Testis (tissue), 3 donors: ENCODE results near the gene BHLHE40. TPM values are rescaled to one million over a fixed set of nuclear protein-coding genes. Genes with fewer than 3 reads are reported as not detected.
"Not testable (repeated sequence)": the region's sequence is repeated elsewhere in the genome, so short reads cannot be mapped to it uniquely, and the experiment has no call there.

Experiments
- DNase-seq: peaks from one replicate; pipeline ENCODE4 v3.0.0-alpha.2; 2019
- H3K27ac ChIP-seq, 2 donors: fragments of 200-600 bp; sonication (generic); one replicate each; pipeline ENCODE4 v1.5.1; 2019
- H3K27me3 ChIP-seq: fragments of 200-600 bp; sonication (generic); one replicate; pipeline ENCODE4 v1.5.1; 2019
- H3K36me3 ChIP-seq: fragments of 200-600 bp; sonication (generic); one replicate; pipeline ENCODE4 v1.5.1; 2017; ENCODE audit warnings: low read depth; ENCODE audit errors: missing control alignments
- H3K4me1 ChIP-seq: fragments of 200-600 bp; sonication (generic); one replicate; pipeline ENCODE4 v1.5.1; 2019
- H3K4me3 ChIP-seq, 2 donors: fragments of 200-600 bp; sonication (generic); one replicate each; pipeline ENCODE4 v1.5.1; 2017 to 2019
- H3K9me3 ChIP-seq: fragments of 200-600 bp; sonication (generic); one replicate; pipeline ENCODE4 v1.5.1; 2017
- CTCF ChIP-seq, 3 experiments: fragments of 450-650 bp in 2 of 3; fragments of 200-600 bp in 1 of 3; sonication (generic) in 1 of 3; IDR thresholded peaks; one replicate each; pipeline ENCODE4 v1.5.1; 2016 to 2019; ENCODE audit warnings: antibody characterized with exemption in 3 of 3, mild to moderate bottlenecking in 2 of 3, moderate library complexity in 1 of 3
- POLR2A ChIP-seq: fragments of 450-650 bp; IDR thresholded peaks from one replicate; pipeline ENCODE4 v1.6.1; 2017; ENCODE audit warnings: antibody characterized with exemption, mild to moderate bottlenecking, moderate library complexity
- WGBS, 2 donors: methylation state at CpG; one replicate each; pipeline ENCODE4 v1.1.5; 2018; 5-methylcytosine and 5-hydroxymethylcytosine counted together
- intact Hi-C: fragments of 100-400 bp; cut with DNase I; formaldehyde crosslinking; loops from one replicate; pipeline ENCODE4 v1.15.1; 2023; ENCODE audit warnings: low total_unique reads
- polyA plus RNA-seq: library from polyadenylated mRNA; stranded (reverse); fragments of 350-450 nt; fragmentation: Illumina TruSeq; extraction: RNeasy Lipid Tissue Mini Kit (QIAGEN cat#74804); gene quantifications from one replicate; pipeline ENCODE4 v1.2.3, GENCODE V29; 2014; ENCODE audit warnings: low read depth, low replicate concordance; ENCODE audit not compliant: insufficient read depth
- total RNA-seq, 2 donors: library from RNA; depleted of rRNA; stranded (reverse); fragments of >200 nt; gene quantifications; one replicate each; pipeline ENCODE4 v1.2.3, GENCODE V29; 2016

Gene BHLHE40
- total and polyA plus RNA-seq, 3 donors from 2014 or later: 26.2 to 40.6 (median 28.7) TPM

GRCh38 chr3:4956738-4957137 is 22.5 kb upstream of the BHLHE40 start:
- TF ChIP-seq POLR2A: no peak
- TF ChIP-seq CTCF (IDR thresholded peaks at IDR 0.05): no peak
- H3K4me1 ChIP-seq: no peaks in the 10 kb centered on the region
- no peak overlapping the region for H3K27ac ChIP-seq
- intact Hi-C loops: no loop called here
- 84 to 86% methylated on average over 2 of the region's 2 CpGs for WGBS, 2 donors
- H3K36me3 ChIP-seq: no peaks in the 10 kb centered on the region
- no peak overlapping the region for H3K4me3 ChIP-seq
- H3K27me3 ChIP-seq: no peaks in the 10 kb centered on the region
- no peaks in the 10 kb centered on the region for H3K9me3 ChIP-seq
- DNase-seq: no peak

- H3K27me3 ChIP-seq: no peaks in the 10 kb centered on the region
- TF ChIP-seq CTCF (IDR thresholded peaks at IDR 0.05): no peak
- no peak for TF ChIP-seq POLR2A
- no peaks in the 10 kb centered on the region for H3K9me3 ChIP-seq
- no peaks in the 10 kb centered on the region for H3K36me3 ChIP-seq
- H3K4me3 ChIP-seq: no peak overlapping the region
- no peak overlapping the region for H3K27ac ChIP-seq
- intact Hi-C loops: no loop called here
- 82 to 89% methylated on average over 3 of the region's 3 CpGs for WGBS, 2 donors
- H3K4me1 ChIP-seq: no peaks in the 10 kb centered on the region
- DNase-seq: no peak
These were observed 21.3 kb upstream of the BHLHE40 start for GRCh38 chr3:4957978-4958377.

GRCh38 chr3:4959180-4959579 is 20.1 kb upstream of the BHLHE40 start:
- H3K9me3 ChIP-seq: no peaks in the 10 kb centered on the region
- H3K4me1 ChIP-seq: no peaks in the 10 kb centered on the region
- 68 to 69% methylated on average over 4 of the region's 4 CpGs for WGBS, 2 donors
- no peak for DNase-seq
- intact Hi-C loops: no loop called here
- H3K36me3 ChIP-seq: no peaks in the 10 kb centered on the region
- no peaks in the 10 kb centered on the region for H3K27me3 ChIP-seq
- H3K4me3 ChIP-seq: no peak overlapping the region
- TF ChIP-seq CTCF (IDR thresholded peaks at IDR 0.05) (no peak), POLR2A (no peak)
- no peak overlapping the region for H3K27ac ChIP-seq

- H3K4me3 ChIP-seq, H3K9me3 ChIP-seq, H3K27ac ChIP-seq, H3K36me3 ChIP-seq, H3K27me3 ChIP-seq, DNase-seq, H3K4me1 ChIP-seq, intact Hi-C loops: not testable (repeated sequence)
- WGBS, 2 donors: 93 to 97% methylated on average over 2 of the region's 2 CpGs
These were observed 17.4 kb upstream of the BHLHE40 start for GRCh38 chr3:4961865-4962264.

- TF ChIP-seq POLR2A (no peak), CTCF (IDR thresholded peaks at IDR 0.05) (no peak)
- H3K4me3 ChIP-seq: no peak overlapping the region
- no peaks in the 10 kb centered on the region for H3K4me1 ChIP-seq
- no peaks in the 10 kb centered on the region for H3K27me3 ChIP-seq
- no peak for DNase-seq
- no peaks in the 10 kb centered on the region for H3K9me3 ChIP-seq
- intact Hi-C loops: no loop called here
- 91 to 97% methylated on average over 1 of the region's 1 CpG for WGBS, 2 donors
- no peaks in the 10 kb centered on the region for H3K36me3 ChIP-seq
- no peak overlapping the region for H3K27ac ChIP-seq
These were observed 15.3 kb upstream of the BHLHE40 start for GRCh38 chr3:4963669-4964570.

- WGBS, 2 donors: 62 to 70% methylated on average over 3 to 5 of the region's 5 CpGs
- H3K36me3 ChIP-seq, H3K4me3 ChIP-seq, intact Hi-C loops, H3K9me3 ChIP-seq, H3K27me3 ChIP-seq, H3K4me1 ChIP-seq, H3K27ac ChIP-seq, DNase-seq: not testable (repeated sequence)
These were observed 13.2 kb upstream of the BHLHE40 start for GRCh38 chr3:4966006-4966405.

- H3K4me3 ChIP-seq, intact Hi-C loops, H3K9me3 ChIP-seq, DNase-seq, H3K27ac ChIP-seq, H3K36me3 ChIP-seq, H3K27me3 ChIP-seq, H3K4me1 ChIP-seq: not testable (repeated sequence)
- 91 to 92% methylated on average over 3 of the region's 3 CpGs for WGBS, 2 donors
These were observed 11.6 kb upstream of the BHLHE40 start for GRCh38 chr3:4967683-4968082.

GRCh38 chr3:4971437-4971836 is 7.8 kb upstream of the BHLHE40 start:
- DNase-seq, H3K27ac ChIP-seq, intact Hi-C loops, H3K4me1 ChIP-seq, H3K4me3 ChIP-seq, H3K9me3 ChIP-seq, H3K36me3 ChIP-seq, H3K27me3 ChIP-seq: not testable (repeated sequence)
- 97% methylated on average over 6 of the region's 6 CpGs for WGBS, 2 donors
